GM12878 (cell line): Measurements from ENCODE around the gene LEMD2.

Experiments
- ATF7 ChIP-seq: fragments of 450-650 bp; IDR thresholded peaks from 2 replicates; pipeline ENCODE4 v1.6.1; 2016; ENCODE audit warnings: low read depth, mild to moderate bottlenecking
- BHLHE40 ChIP-seq, 2 experiments: fragments of 450-650 bp in 1 of 2; IDR thresholded peaks; 2 replicates each; pipeline ENCODE4 v1.6.1; 2011 to 2017; ENCODE audit warnings: low read depth in 2 of 2, borderline replicate concordance in 1 of 2, improper control_type of control experiment in 1 of 2, low read length in 1 of 2, mild to moderate bottlenecking in 1 of 2
- FOS ChIP-seq: IDR thresholded peaks from 3 replicates; pipeline ENCODE4 v1.6.1; 2011; ENCODE audit warnings: borderline replicate concordance; ENCODE audit not compliant: insufficient read length; ENCODE audit errors: extremely low read depth
- FOXK2 ChIP-seq: fragments of 450-650 bp; IDR thresholded peaks from 2 replicates; pipeline ENCODE4 v1.6.1; 2017; ENCODE audit warnings: mild to moderate bottlenecking, moderate library complexity
- GABPA ChIP-seq: IDR thresholded peaks from 2 replicates; pipeline ENCODE4 v1.6.1; 2014; ENCODE audit warnings: antibody characterized with exemption, low read depth, mild to moderate bottlenecking, inconsistent platforms
- KDM1A ChIP-seq: fragments of 200-600 bp; sonication (generic); IDR thresholded peaks from 2 replicates; pipeline ENCODE4 v1.6.1; 2016; ENCODE audit warnings: borderline replicate concordance
- NRF1 ChIP-seq: conservative IDR thresholded peaks from 2 replicates; pipeline ENCODE4 v1.6.1; 2011; ENCODE audit warnings: mild to moderate bottlenecking, low read depth, low read length, improper control_type of control experiment
- POLR2AphosphoS5 ChIP-seq: IDR thresholded peaks from 2 replicates; pipeline ENCODE4 v1.6.1; 2011; ENCODE audit warnings: mild to moderate bottlenecking, low read length, inconsistent platforms
- SMARCA5 ChIP-seq: fragments of 450-650 bp; IDR thresholded peaks from 2 replicates; pipeline ENCODE4 v1.6.1; 2017; ENCODE audit warnings: mild to moderate bottlenecking
- SPI1 ChIP-seq: IDR thresholded peaks from 2 replicates; pipeline ENCODE4 v1.6.1; 2011; ENCODE audit warnings: low read depth, mild to moderate bottlenecking, low read length, moderate library complexity, borderline replicate concordance; ENCODE audit not compliant: insufficient read depth
- TF ChIP-seq, protein P1 (sequence below): IDR thresholded peaks from 2 replicates; pipeline ENCODE4 v1.6.1; 2011; ENCODE audit warnings: low read depth, low read length, improper control_type of control experiment, borderline replicate concordance
- TF ChIP-seq, protein P2 (sequence below), 3 experiments: IDR thresholded peaks in 2 of 3; conservative IDR thresholded peaks in 1 of 3; 2 replicates each; pipeline ENCODE4 v1.5.1; 2011; ENCODE audit warnings: low read depth in 3 of 3, low read length in 3 of 3, mild to moderate bottlenecking in 3 of 3, control low read depth in 2 of 3, moderate library complexity in 2 of 3, inconsistent platforms in 1 of 3, mixed read lengths in 1 of 3; ENCODE audit not compliant: control insufficient read depth in 2 of 3, insufficient read depth in 1 of 3; ENCODE audit errors: extremely low read depth in 1 of 3
- TF ChIP-seq, protein P3 (sequence below): IDR thresholded peaks from 2 replicates; pipeline ENCODE4 v1.6.1; 2012; ENCODE audit warnings: low read depth, low read length, improper control_type of control experiment
- TF ChIP-seq, protein P4 (sequence below): fragments of 450-650 bp; IDR thresholded peaks from 2 replicates; pipeline ENCODE4 v1.6.1; 2017; ENCODE audit warnings: mild to moderate bottlenecking

DNA sequence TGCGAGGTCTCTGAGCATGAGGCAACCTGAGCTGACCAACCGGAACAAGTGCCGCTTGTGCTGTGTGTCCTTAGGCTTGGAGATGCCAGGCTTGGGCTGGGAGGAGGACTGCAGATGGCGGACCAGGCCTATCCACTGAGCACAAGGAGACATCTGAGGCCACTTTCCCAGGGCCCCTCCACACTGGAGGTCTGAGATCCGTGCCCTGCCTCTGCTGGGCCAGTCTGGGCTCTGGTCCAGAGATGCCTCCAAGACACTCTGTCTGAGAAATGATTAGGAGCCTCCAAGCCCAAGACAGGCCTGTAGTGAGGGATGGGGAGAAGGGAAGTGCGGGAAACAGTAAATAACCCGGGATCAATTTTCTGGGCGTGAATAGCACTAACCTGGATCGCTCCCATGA is 17.9 kb upstream of the LEMD2 start:
- TF ChIP-seq, protein P1, sequence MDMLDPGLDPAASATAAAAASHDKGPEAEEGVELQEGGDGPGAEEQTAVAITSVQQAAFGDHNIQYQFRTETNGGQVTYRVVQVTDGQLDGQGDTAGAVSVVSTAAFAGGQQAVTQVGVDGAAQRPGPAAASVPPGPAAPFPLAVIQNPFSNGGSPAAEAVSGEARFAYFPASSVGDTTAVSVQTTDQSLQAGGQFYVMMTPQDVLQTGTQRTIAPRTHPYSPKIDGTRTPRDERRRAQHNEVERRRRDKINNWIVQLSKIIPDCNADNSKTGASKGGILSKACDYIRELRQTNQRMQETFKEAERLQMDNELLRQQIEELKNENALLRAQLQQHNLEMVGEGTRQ: no peak
- TF ChIP-seq, protein P2, sequence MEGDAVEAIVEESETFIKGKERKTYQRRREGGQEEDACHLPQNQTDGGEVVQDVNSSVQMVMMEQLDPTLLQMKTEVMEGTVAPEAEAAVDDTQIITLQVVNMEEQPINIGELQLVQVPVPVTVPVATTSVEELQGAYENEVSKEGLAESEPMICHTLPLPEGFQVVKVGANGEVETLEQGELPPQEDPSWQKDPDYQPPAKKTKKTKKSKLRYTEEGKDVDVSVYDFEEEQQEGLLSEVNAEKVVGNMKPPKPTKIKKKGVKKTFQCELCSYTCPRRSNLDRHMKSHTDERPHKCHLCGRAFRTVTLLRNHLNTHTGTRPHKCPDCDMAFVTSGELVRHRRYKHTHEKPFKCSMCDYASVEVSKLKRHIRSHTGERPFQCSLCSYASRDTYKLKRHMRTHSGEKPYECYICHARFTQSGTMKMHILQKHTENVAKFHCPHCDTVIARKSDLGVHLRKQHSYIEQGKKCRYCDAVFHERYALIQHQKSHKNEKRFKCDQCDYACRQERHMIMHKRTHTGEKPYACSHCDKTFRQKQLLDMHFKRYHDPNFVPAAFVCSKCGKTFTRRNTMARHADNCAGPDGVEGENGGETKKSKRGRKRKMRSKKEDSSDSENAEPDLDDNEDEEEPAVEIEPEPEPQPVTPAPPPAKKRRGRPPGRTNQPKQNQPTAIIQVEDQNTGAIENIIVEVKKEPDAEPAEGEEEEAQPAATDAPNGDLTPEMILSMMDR (IDR thresholded peaks at IDR 0.05 in 2 of 3, conservative IDR thresholded peaks at IDR 0.05 in 1 of 3; ENCODE audit: control insufficient read depth in 2 of 3, extremely low read depth in 1 of 3, insufficient read depth in 1 of 3, low read depth in 3 of 3, low read length in 3 of 3): no peak
- no peak for TF ChIP-seq SPI1
- TF ChIP-seq FOS: no peak
- TF ChIP-seq GABPA: no peak
- no peak for TF ChIP-seq ATF7
- TF ChIP-seq KDM1A: no peak
- TF ChIP-seq, protein P3, sequence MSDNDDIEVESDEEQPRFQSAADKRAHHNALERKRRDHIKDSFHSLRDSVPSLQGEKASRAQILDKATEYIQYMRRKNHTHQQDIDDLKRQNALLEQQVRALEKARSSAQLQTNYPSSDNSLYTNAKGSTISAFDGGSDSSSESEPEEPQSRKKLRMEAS: no peak
- TF ChIP-seq BHLHE40 (IDR thresholded peaks at IDR 0.05; ENCODE audit: borderline replicate concordance in 1 of 2, low read depth in 2 of 2, low read length in 1 of 2): no peak
- no peak for TF ChIP-seq NRF1
- TF ChIP-seq, protein P4, sequence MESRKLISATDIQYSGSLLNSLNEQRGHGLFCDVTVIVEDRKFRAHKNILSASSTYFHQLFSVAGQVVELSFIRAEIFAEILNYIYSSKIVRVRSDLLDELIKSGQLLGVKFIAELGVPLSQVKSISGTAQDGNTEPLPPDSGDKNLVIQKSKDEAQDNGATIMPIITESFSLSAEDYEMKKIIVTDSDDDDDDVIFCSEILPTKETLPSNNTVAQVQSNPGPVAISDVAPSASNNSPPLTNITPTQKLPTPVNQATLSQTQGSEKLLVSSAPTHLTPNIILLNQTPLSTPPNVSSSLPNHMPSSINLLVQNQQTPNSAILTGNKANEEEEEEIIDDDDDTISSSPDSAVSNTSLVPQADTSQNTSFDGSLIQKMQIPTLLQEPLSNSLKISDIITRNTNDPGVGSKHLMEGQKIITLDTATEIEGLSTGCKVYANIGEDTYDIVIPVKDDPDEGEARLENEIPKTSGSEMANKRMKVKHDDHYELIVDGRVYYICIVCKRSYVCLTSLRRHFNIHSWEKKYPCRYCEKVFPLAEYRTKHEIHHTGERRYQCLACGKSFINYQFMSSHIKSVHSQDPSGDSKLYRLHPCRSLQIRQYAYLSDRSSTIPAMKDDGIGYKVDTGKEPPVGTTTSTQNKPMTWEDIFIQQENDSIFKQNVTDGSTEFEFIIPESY: no peak
- TF ChIP-seq SMARCA5: no peak
- TF ChIP-seq POLR2AphosphoS5: no peak
- no peak for TF ChIP-seq FOXK2
